ENCODE data around the gene ZNF587.

GRCh38 chr19:57872450-57872849 lies 22.8 kb downstream of the ZNF587 start:
- TF ChIP-seq EZH2 (IDR thresholded peaks at IDR 0.05; ENCODE audit: borderline replicate concordance), result no peak
- TF ChIP-seq CTCF (IDR thresholded peaks at IDR 0.05; ENCODE audit: poor library complexity), result no peak
